Activated CD4-positive, alpha-beta T cell treated with anti-CD3 and anti-CD28 coated beads for 48 hours (primary cell): Measurements from ENCODE around the gene ADAM12.

ENCODE experiments used
- DNase-seq: peaks from one replicate; pipeline ENCODE4 v3.0.0-alpha.2; 2020

Gene ADAM12

DNA sequence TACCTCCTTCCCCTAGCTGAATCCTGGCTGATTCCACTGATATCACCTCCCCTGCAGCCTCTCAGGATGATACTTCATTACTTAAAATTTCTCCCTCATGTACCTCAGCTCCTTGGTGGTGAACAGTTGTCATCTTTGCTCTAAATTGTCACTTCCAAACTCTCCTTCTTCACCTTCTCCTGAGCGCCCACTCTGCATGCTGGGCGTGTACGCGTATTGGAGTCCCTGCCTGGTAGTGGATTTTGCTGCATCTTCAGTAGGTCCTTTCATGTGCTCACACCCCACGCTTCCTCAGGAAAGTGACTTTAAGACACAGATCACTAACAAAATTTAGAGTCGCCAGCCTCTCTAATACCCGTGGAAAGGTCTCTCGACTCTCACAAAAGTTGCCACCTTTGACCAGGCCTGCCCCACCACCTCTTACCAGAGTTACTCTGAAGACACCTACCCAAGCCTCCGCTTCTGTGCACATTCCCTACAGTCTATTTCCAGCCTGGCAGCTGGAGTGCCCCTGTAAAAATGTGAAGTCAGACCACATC is 255.1 kb downstream of the ADAM12 start:
- DNase-seq = no peak

GRCh38 chr10:126131341-126131740 is 256.9 kb downstream of the ADAM12 start:
- DNase-seq = no peak

- DNase-seq = no peak
Observed at GRCh38 chr10:126130271-126130710, 258.0 kb downstream of the ADAM12 start.

- DNase-seq = no peak
Observed at GRCh38 chr10:126129026-126129425, 259.3 kb downstream of the ADAM12 start.

DNA sequence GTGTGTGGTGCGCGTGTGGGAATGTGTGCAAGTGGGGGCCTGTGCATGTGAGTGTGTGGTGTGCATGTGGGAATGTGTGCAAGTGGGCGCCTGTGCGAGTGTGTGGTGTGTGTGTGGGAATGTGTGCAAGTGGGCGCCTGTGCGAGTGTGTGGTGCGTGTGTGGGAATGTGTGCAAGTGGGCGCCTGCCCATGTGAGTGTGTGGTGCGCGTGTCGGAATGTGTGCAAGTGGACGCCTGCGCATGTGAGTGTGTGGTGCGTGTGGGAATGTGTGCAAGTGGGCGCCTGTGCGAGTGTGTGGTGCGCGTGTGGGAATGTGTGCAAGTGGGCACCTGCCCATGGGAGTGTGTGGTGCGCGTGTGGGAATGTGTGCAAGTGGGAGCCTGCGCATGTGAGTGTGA is 259.7 kb downstream of the ADAM12 start:
- no peak for DNase-seq

DNA sequence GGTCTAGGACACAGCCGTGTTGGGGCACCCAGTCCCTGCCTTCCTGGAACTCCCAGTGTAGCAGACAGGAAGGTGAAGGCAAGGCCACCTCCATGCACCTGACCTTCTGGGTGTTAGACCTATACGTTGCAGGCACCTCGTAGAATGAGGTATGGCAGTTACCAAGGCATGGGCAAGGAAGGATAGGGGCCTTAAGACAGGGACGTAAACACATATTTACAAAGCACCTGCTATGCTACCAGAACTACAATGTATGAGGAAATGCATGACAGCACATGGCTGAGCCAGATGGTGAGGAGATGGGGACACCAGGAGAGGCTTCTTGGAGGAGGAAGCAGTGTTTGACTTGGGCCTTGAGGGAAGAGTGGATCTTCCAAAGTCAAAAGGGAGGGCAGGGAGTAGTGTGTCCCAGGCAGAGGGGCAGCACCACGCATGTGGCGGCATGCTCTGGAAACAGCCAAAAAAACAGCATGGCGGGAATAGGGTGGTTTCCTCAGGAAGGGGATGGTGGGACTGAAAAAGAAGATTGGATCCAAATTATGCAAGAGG is 260.7 kb downstream of the ADAM12 start:
- no peak for DNase-seq

GRCh38 chr10:126126866-126127265 is 261.4 kb downstream of the ADAM12 start:
- no peak for DNase-seq

DNA sequence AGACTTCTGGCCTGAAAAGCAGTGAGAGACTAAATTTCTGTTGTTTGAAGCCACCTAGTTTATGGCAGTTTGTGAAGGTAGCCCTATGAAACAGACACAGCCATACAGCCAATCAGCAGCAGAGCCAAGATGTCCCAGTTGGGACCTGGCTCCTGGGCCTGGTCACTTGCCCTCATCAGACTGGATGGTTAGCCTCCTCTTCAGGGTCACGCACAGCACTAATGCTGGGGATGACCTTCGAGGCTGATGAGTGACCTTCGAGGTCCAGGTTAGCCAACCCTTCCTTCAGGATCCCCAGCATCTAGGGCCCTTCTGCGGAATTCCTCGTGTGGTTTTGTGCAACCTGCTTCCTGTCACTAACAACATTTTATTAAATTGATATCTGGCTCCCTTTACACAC is 262.3 kb downstream of the ADAM12 start:
- DNase-seq = no peak

- DNase-seq = no peak
Observed at GRCh38 chr10:126124668-126125349, 263.5 kb downstream of the ADAM12 start.

- no peak for DNase-seq
Observed at GRCh38 chr10:126124046-126124445, 264.2 kb downstream of the ADAM12 start.

- no peak for DNase-seq
Observed at GRCh38 chr10:126123466-126123865, 264.8 kb downstream of the ADAM12 start.

- DNase-seq = no peak
Observed at GRCh38 chr10:126122881-126123280, 265.4 kb downstream of the ADAM12 start.

- no peak for DNase-seq
Observed at GRCh38 chr10:126119599-126119998, 268.7 kb downstream of the ADAM12 start.

DNA sequence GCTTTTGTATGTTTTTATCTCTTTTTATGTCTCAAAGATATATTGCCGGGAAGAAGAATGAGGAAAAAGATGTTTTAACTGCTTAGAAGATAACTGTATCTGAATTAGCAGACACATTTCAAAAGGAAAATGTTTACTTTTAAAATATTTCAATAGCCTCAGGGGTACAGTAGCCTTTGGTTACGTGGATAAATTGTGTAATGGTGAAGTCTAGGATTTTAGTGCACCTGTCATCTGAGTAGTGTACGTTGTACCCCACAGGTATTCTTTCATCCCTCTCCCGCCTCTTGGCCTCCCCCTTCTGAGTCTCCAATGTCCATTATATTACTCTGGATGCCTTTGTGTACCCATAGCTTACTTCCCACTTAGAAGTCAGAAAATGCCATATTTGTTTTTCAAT is 269.8 kb downstream of the ADAM12 start:
- DNase-seq = no peak

DNA sequence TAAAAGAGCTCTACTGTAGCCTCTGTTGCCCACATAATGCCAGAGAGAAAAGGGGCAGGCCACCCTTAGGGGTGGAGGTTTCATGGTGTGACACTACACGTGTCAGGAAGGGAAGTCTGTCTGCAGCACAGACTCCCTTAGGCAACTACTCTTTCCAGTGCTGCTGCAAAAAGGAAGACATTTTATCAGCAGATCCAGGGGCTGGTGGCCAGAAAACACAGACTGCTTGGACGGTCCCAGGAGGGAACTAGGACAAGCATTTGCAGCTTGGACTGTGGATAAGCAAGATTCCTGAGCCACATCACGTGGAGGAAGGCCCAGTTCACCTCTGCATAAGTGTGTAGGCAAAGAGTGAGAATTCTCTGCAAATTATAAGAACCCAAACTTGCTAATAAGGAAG is 271.1 kb downstream of the ADAM12 start:
- no peak for DNase-seq

- no peak for DNase-seq
Observed at GRCh38 chr10:126115886-126116285, 272.4 kb downstream of the ADAM12 start.

GRCh38 chr10:126114884-126115555 is 273.3 kb downstream of the ADAM12 start:
- DNase-seq = no peak

- no peak for DNase-seq
Observed at GRCh38 chr10:126111516-126111915, 276.8 kb downstream of the ADAM12 start.

DNA sequence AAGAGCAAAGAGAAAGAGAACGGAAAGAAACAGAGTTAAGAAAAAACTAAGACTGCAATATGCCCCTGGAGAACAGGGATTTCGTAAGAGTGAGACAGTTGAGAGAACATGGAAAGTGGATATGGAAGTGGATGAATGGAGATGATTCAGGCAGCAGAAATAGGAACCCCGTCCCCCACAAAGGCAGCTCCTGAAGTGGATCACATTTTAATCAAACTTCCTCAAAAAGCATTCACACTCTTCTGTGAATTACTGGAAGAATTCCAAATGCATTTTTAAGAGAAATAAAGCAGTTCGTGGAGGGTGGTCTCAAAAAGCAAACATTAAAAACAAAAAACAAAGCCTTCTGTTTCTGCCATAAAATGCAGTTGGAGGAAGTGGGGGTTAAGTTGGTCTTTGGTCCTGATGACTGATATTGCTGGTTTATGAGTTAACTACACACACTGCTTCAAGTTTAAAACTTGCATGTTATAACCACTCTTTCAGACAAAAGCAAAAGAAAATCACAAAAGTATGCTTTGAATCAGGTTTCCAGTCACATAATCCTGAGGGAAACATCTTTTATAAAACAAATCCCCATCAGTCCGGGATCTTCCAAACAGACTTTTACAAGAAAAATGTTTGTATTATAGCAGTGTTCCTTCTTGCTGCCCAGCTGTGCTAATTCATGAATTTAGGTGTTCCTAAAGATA is 277.6 kb downstream of the ADAM12 start:
- DNase-seq = no peak

DNA sequence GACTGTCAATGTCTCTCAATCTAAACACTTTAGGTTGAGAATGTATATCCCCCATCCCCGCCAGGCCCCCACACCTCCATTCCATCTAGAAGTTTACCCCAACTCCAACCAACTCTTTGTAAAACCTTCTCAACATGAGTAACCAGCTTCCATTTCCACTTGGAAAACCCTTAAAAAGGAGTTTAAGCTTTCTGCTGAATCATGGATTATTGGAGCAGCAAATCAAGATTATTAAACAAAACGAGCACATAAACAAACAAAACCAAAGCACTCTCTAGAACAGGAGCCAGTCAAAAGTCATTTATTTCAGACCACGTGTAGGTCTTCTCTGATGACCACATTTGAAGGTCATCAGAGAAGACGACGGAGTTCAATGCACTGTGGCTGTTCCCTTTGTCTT is 278.4 kb downstream of the ADAM12 start:
- no peak for DNase-seq

GRCh38 chr10:126108693-126109092 is 279.6 kb downstream of the ADAM12 start:
- DNase-seq = no peak

GRCh38 chr10:126104767-126105166 is 283.5 kb downstream of the ADAM12 start:
- DNase-seq = no peak

- no peak for DNase-seq
Observed at GRCh38 chr10:126102636-126103035, 285.6 kb downstream of the ADAM12 start.

- no peak for DNase-seq
Observed at GRCh38 chr10:126101736-126102135, 286.5 kb downstream of the ADAM12 start.
